ENCODE results near the gene FAM120A. TPM values are rescaled to one million over a fixed set of nuclear protein-coding genes. Genes with fewer than 3 reads are reported as not detected.

Gene FAM120A
- total RNA-seq, 1 experiment from 2014 or later, result 43.2 TPM

DNA sequence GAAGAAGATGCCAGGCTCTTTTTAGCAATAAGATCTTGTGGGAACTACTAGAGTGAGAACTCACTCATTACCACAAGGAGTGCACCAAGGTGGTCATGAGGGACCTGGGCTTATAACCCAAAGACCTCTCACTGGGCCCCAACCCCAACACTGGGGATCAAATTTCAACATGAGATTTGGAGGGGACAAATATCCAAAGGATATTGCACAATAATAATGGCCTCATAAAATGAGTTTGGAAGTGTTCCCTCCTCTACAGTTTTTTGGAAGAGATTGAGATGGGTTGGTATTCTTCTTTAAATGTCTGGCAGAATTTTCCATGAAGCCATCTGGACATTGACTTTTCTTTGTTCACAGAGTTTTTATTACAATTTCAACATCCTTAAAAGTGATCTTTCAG is 38.0 kb upstream of the FAM120A start:
- Mint-ChIP-seq H3K4me3 (ENCODE audit: unreplicated experiment) (no peak overlapping the region), H3K27ac (ENCODE audit: unreplicated experiment) (no peak overlapping the region), H3K36me3 (ENCODE audit: insufficient read depth, unreplicated experiment) (no peaks in the 10 kb centered on the region), H3K27me3 (ENCODE audit: insufficient read depth, unreplicated experiment) (no peaks in the 10 kb centered on the region), H3K9me3 (ENCODE audit: unreplicated experiment) (peaks cover 8% of the 10 kb centered on the region), H3K4me1 (ENCODE audit: low read depth, unreplicated experiment) (no peaks in the 10 kb centered on the region)
- no TSS peak for BruUV-seq (replicated peaks)
- no peaks in the 10 kb centered on the region for H3K27me3 ChIP-seq (replicated peaks; ENCODE audit: control insufficient read depth, insufficient read depth, low read length)
- H3K4me3 ChIP-seq (ENCODE audit: low read depth, low read length), result no peak overlapping the region
- no peak for DNase-seq
- TF ChIP-seq, protein P1, sequence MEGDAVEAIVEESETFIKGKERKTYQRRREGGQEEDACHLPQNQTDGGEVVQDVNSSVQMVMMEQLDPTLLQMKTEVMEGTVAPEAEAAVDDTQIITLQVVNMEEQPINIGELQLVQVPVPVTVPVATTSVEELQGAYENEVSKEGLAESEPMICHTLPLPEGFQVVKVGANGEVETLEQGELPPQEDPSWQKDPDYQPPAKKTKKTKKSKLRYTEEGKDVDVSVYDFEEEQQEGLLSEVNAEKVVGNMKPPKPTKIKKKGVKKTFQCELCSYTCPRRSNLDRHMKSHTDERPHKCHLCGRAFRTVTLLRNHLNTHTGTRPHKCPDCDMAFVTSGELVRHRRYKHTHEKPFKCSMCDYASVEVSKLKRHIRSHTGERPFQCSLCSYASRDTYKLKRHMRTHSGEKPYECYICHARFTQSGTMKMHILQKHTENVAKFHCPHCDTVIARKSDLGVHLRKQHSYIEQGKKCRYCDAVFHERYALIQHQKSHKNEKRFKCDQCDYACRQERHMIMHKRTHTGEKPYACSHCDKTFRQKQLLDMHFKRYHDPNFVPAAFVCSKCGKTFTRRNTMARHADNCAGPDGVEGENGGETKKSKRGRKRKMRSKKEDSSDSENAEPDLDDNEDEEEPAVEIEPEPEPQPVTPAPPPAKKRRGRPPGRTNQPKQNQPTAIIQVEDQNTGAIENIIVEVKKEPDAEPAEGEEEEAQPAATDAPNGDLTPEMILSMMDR (IDR thresholded peaks at IDR 0.05; ENCODE audit: insufficient read depth in 1 of 2, low read depth in 1 of 2, low read length in 1 of 2, severe bottlenecking in 1 of 2, unreplicated experiment in 1 of 2), result no peak
- H3K4me1 ChIP-seq, result no peaks in the 10 kb centered on the region
- no peaks in the 10 kb centered on the region for H3K9me3 ChIP-seq
- no peaks in the 10 kb centered on the region for H3K36me3 ChIP-seq (ENCODE audit: control insufficient read depth, insufficient read depth, low read length)
- ChIA-PET CTCF (no interaction called here), POLR2A (no interaction called here)
- intact Hi-C loops (cut with micrococcal nuclease; ENCODE audit: unreplicated experiment), result no loop called here

GRCh38 chr9:93415176-93415690 is 36.3 kb upstream of the FAM120A start:
- H3K27me3 Mint-ChIP-seq (ENCODE audit: insufficient read depth, unreplicated experiment), result no peaks in the 10 kb centered on the region
- POLR2A ChIA-PET, result no interaction called here

DNA sequence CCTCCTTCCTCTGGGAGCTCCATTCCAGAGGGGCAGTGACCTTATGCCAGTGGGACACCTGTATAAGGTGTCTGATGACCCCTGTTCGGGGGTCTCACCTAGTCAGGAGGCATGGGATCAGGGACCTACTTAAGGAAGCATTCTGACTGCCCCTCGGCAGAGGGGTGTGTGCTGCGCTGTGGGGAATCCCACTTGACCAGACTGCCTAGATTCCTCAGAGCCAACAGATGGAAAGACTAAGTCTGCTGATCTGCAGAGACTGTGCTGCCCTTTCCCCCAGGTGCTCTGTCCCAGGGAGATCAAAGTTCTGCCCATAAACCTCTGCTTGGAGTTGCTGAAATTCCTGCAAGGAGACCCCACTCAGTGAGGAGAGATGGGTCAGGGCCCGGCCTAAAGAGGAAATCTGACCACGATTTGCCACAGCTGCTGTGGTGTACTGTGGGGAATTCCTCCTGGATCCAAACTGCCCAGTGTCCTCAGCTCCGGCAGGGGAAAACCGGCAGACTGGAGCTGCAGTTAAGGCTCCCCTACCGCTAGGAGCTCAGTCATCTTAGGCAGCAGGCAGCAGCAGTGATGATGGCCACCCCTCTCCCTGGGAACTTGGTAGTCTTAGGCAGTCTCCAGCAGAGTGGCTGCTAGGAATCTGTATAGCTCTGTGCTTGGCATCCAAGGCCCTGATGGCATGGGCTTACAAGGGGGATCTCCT is 34.8 kb upstream of the FAM120A start:
- TF ChIP-seq, protein P1 (IDR thresholded peaks at IDR 0.05; ENCODE audit: insufficient read depth in 1 of 2, low read depth in 1 of 2, low read length in 1 of 2, severe bottlenecking in 1 of 2, unreplicated experiment in 1 of 2), result no peak
- Histone ChIP-seq H3K4me1 (no peaks in the 10 kb centered on the region), H3K4me3 (ENCODE audit: low read depth, low read length) (no peak overlapping the region), H3K36me3 (ENCODE audit: control insufficient read depth, insufficient read depth, low read length) (no peaks in the 10 kb centered on the region), H3K27me3 (replicated peaks; ENCODE audit: control insufficient read depth, insufficient read depth, low read length) (no peaks in the 10 kb centered on the region), H3K9me3 (no peaks in the 10 kb centered on the region)
- no peaks in the 10 kb centered on the region for H3K27me3 Mint-ChIP-seq (ENCODE audit: insufficient read depth, unreplicated experiment)
- no TSS peak for BruUV-seq (replicated peaks)
- intact Hi-C loops (cut with micrococcal nuclease; ENCODE audit: unreplicated experiment), result no loop called here
- ChIA-PET CTCF (no interaction called here), POLR2A (no interaction called here)
- no peak overlapping the region for H3K4me3 Mint-ChIP-seq (ENCODE audit: unreplicated experiment)
- no peak for DNase-seq
- H3K4me1 Mint-ChIP-seq (ENCODE audit: low read depth, unreplicated experiment), result no peaks in the 10 kb centered on the region
- no peak overlapping the region for H3K27ac Mint-ChIP-seq (ENCODE audit: unreplicated experiment)
- H3K9me3 Mint-ChIP-seq (ENCODE audit: unreplicated experiment), result peaks cover 18% of the 10 kb centered on the region
- no peaks in the 10 kb centered on the region for H3K36me3 Mint-ChIP-seq (ENCODE audit: insufficient read depth, unreplicated experiment)

More at GRCh38 chr9:93415176-93415690, 36.3 kb upstream of the FAM120A start:
- H3K4me1 Mint-ChIP-seq (ENCODE audit: low read depth, unreplicated experiment), result no peaks in the 10 kb centered on the region
- no peak overlapping the region for H3K27ac Mint-ChIP-seq (ENCODE audit: unreplicated experiment)
- intact Hi-C loops (cut with micrococcal nuclease; ENCODE audit: unreplicated experiment), result no loop called here
- Histone ChIP-seq H3K9me3 (no peaks in the 10 kb centered on the region), H3K36me3 (ENCODE audit: control insufficient read depth, insufficient read depth, low read length) (no peaks in the 10 kb centered on the region), H3K4me3 (ENCODE audit: low read depth, low read length) (no peak overlapping the region), H3K4me1 (no peaks in the 10 kb centered on the region), H3K27me3 (replicated peaks; ENCODE audit: control insufficient read depth, insufficient read depth, low read length) (no peaks in the 10 kb centered on the region)
- TF ChIP-seq, protein P1 (IDR thresholded peaks at IDR 0.05; ENCODE audit: insufficient read depth in 1 of 2, low read depth in 1 of 2, low read length in 1 of 2, severe bottlenecking in 1 of 2, unreplicated experiment in 1 of 2), result no peak
- no peak for DNase-seq
- H3K4me3 Mint-ChIP-seq (ENCODE audit: unreplicated experiment), result no peak overlapping the region
- CTCF ChIA-PET, result no interaction called here
- no peaks in the 10 kb centered on the region for H3K36me3 Mint-ChIP-seq (ENCODE audit: insufficient read depth, unreplicated experiment)
- H3K9me3 Mint-ChIP-seq (ENCODE audit: unreplicated experiment), result peaks cover 18% of the 10 kb centered on the region
- no TSS peak for BruUV-seq (replicated peaks)
